Measurements from ENCODE around the gene MOB2.

DNA sequence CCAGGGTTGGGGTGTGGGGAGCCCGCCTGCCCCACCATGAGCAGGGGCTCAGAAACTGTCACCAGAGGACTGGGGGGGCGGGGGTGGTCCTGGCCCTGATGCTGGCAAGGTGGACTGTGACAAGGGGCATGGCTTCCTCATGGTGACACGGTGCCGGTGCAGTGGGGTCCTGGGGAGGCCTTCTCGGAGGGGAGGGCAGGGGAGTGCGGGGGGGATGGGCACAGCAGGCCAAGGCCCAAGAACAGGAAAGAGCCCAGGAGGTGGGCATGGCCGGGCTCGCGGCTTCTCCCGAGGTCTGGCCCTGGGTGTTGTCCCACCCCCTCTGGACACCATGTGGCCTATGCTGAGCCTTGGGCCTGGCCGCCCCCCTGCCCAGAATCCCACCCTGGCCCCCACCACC is 47.2 kb downstream of the MOB2 start:
- TF ChIP-seq, protein P1, sequence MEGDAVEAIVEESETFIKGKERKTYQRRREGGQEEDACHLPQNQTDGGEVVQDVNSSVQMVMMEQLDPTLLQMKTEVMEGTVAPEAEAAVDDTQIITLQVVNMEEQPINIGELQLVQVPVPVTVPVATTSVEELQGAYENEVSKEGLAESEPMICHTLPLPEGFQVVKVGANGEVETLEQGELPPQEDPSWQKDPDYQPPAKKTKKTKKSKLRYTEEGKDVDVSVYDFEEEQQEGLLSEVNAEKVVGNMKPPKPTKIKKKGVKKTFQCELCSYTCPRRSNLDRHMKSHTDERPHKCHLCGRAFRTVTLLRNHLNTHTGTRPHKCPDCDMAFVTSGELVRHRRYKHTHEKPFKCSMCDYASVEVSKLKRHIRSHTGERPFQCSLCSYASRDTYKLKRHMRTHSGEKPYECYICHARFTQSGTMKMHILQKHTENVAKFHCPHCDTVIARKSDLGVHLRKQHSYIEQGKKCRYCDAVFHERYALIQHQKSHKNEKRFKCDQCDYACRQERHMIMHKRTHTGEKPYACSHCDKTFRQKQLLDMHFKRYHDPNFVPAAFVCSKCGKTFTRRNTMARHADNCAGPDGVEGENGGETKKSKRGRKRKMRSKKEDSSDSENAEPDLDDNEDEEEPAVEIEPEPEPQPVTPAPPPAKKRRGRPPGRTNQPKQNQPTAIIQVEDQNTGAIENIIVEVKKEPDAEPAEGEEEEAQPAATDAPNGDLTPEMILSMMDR (IDR thresholded peaks at IDR 0.05): no peak
- TF ChIP-seq POLR2A (IDR thresholded peaks at IDR 0.05): no peak

All from prostate gland (tissue), 2 donors.